ENCODE measurements around the gene TBX21. TPM values are rescaled to one million over a fixed set of nuclear protein-coding genes. Genes with fewer than 3 reads are reported as not detected.

TBX21 gene
- total and polyA plus RNA-seq, 9 of the 15 experiments (the other 6 are each of a cell fraction or from before 2014, with no cell fraction given), result 0.07 TPM; not detected in 8

- no peak for TF ChIP-seq FOXP4 (CRISPR knock-in tag; IDR thresholded peaks at IDR 0.05; ENCODE audit: borderline replicate concordance)
- TF ChIP-seq, protein P1, sequence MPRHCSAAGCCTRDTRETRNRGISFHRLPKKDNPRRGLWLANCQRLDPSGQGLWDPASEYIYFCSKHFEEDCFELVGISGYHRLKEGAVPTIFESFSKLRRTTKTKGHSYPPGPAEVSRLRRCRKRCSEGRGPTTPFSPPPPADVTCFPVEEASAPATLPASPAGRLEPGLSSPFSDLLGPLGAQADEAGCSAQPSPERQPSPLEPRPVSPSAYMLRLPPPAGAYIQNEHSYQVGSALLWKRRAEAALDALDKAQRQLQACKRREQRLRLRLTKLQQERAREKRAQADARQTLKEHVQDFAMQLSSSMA (CRISPR knock-in tag; IDR thresholded peaks at IDR 0.05), result no peak
- TF ChIP-seq DEAF1 (CRISPR knock-in tag; IDR thresholded peaks at IDR 0.05), result 0 out of 2 replicates have a peak, but pooled peaks have one; percentile 16
- TF ChIP-seq ZNF165 (CRISPR knock-in tag; IDR thresholded peaks at IDR 0.05; ENCODE audit: borderline replicate concordance), result no peak
- TF ChIP-seq MTF1 (CRISPR knock-in tag; IDR thresholded peaks at IDR 0.05; ENCODE audit: borderline replicate concordance), result no peak
- no peak for TF ChIP-seq HMG20B (CRISPR knock-in tag; IDR thresholded peaks at IDR 0.05)
- no peak for TF ChIP-seq SMARCE1 (IDR thresholded peaks at IDR 0.05)
- TF ChIP-seq, protein P2, sequence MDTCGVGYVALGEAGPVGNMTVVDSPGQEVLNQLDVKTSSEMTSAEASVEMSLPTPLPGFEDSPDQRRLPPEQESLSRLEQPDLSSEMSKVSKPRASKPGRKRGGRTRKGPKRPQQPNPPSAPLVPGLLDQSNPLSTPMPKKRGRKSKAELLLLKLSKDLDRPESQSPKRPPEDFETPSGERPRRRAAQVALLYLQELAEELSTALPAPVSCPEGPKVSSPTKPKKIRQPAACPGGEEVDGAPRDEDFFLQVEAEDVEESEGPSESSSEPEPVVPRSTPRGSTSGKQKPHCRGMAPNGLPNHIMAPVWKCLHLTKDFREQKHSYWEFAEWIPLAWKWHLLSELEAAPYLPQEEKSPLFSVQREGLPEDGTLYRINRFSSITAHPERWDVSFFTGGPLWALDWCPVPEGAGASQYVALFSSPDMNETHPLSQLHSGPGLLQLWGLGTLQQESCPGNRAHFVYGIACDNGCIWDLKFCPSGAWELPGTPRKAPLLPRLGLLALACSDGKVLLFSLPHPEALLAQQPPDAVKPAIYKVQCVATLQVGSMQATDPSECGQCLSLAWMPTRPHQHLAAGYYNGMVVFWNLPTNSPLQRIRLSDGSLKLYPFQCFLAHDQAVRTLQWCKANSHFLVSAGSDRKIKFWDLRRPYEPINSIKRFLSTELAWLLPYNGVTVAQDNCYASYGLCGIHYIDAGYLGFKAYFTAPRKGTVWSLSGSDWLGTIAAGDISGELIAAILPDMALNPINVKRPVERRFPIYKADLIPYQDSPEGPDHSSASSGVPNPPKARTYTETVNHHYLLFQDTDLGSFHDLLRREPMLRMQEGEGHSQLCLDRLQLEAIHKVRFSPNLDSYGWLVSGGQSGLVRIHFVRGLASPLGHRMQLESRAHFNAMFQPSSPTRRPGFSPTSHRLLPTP (IDR thresholded peaks at IDR 0.05; ENCODE audit: borderline replicate concordance, extremely low read depth, insufficient read length), result no peak
- no peak for TF ChIP-seq POLR3G (IDR thresholded peaks at IDR 0.05; ENCODE audit: extremely low read depth, insufficient read length, insufficient replicate concordance)
- TF ChIP-seq, protein P3, sequence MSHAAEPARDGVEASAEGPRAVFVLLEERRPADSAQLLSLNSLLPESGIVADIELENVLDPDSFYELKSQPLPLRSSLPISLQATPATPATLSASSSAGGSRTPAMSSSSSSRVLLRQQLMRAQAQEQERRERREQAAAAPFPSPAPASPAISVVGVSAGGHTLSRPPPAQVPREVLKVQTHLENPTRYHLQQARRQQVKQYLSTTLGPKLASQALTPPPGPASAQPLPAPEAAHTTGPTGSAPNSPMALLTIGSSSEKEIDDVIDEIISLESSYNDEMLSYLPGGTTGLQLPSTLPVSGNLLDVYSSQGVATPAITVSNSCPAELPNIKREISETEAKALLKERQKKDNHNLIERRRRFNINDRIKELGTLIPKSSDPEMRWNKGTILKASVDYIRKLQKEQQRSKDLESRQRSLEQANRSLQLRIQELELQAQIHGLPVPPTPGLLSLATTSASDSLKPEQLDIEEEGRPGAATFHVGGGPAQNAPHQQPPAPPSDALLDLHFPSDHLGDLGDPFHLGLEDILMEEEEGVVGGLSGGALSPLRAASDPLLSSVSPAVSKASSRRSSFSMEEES (CRISPR knock-in tag; IDR thresholded peaks at IDR 0.05), result no peak
- no peak for TF ChIP-seq SMARCA5 (IDR thresholded peaks at IDR 0.05)
- TF ChIP-seq HBP1 (CRISPR knock-in tag; IDR thresholded peaks at IDR 0.05), result no peak
These were observed 9.5 kb downstream of the TBX21 start (continued) for GRCh38 chr17:47742319-47743181.

Measured in K562 (cell line).